ENCODE data around the gene RASGRF2. TPM values are rescaled to one million over a fixed set of nuclear protein-coding genes. Genes with fewer than 3 reads are reported as not detected.

RASGRF2 gene
- total and polyA plus RNA-seq, 2 of the 8 experiments (the other 6 are each of a cell fraction or from before 2014, with no cell fraction given) = 2.6 to 29.5 TPM

- TF ChIP-seq POLR2A (IDR thresholded peaks at IDR 0.05; ENCODE audit: control extremely low read depth in 1 of 2, low read depth in 2 of 2, low read length in 2 of 2) (no peak), GABPA (IDR thresholded peaks at IDR 0.05; ENCODE audit: borderline replicate concordance, insufficient read depth, low read length) (no peak), SP4 (IDR thresholded peaks at IDR 0.05; ENCODE audit: low read length) (no peak), JUND (IDR thresholded peaks at IDR 0.05; ENCODE audit: low read length) (0 out of 2 replicates have a peak, but pooled peaks have one; percentile 4), NANOG (IDR thresholded peaks at IDR 0.05; ENCODE audit: insufficient read depth, low read depth, low read length, poor library complexity, severe bottlenecking) (peak; percentile 81), SP2 (IDR thresholded peaks at IDR 0.05; ENCODE audit: low read length) (no peak), CHD2 (IDR thresholded peaks at IDR 0.05; ENCODE audit: low read length) (no peak), TEAD4 (IDR thresholded peaks at IDR 0.05; ENCODE audit: low read depth, low read length) (peak; percentile 51; the same call in 1 of the 2 replicates), SIN3A (conservative IDR thresholded peaks at IDR 0.05 in 1 of 2, IDR thresholded peaks at IDR 0.05 in 1 of 2; ENCODE audit: low read depth in 1 of 2, low read length in 2 of 2) (0 out of 4 replicates have a peak, but pooled peaks of 1 of the 2 experiments have one; percentile 33), ATF3 (IDR thresholded peaks at IDR 0.05; ENCODE audit: insufficient read depth, low read depth, low read length) (no peak), TBP (IDR thresholded peaks at IDR 0.05; ENCODE audit: low read depth, low read length) (no peak), CBX5 (IDR thresholded peaks at IDR 0.05; ENCODE audit: low read depth, low read length) (no peak)
Observed at GRCh38 chr5:80957031-80957761, 3.0 kb upstream of the RASGRF2 start (continued).

Measured in H1 (cell line).